ENCODE measurements around the gene EAF1.
"Not testable (repeated sequence)": the region's sequence is repeated elsewhere in the genome, so short reads cannot be mapped to it uniquely, and the experiment has no call there.

The EAF1 gene

DNA sequence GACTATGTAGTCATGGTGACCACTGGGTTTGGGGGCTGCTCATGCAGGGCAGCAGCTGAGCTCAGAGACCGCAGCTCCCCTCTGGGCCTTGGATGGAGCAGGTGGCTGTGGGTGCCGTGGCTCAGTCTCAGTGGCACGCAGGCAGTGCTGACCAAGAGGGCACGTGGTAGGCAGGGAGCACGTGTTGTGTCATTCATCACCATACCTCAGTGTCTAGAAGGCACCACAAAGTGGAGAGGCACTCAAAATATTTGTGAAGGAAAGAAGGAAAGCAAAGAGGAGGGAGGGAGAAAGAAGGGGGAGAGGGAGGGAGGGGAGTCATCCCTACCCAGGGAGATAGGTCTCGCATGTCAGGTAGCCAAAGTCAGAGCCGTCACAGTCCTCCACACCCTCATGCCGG, 26.1 kb downstream of the EAF1 start:
- DNase-seq, result no peak

DNA sequence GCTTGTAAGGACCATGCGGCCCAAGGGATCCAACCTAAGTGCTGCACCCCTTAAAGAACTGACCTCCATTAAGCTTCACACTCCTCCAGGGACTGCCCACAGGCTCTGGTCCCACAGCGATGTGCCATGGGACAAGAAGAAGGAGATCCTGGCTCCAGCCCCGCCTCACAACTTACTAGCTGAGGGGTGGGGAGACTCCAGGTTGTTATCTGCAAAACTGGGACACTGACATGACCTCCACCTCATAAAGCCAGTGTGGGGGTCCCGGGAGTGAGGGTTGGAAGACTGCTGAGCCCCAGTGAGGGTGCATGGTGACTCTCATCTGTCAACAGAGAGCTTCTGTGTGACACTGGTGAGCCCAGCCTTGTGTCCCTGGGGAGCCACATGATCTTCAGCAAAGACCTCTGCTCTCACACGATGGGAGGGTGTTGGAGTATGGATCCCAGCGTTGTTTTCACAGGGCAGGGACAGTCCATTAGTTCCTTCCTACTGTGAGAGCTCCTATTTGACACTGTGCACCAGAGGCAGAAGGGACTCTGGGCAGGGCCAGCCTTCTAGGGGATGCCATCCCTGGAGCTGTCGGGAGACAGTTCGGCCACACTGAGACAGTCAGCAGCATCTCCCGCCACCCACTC, 26.7 kb downstream of the EAF1 start:
- DNase-seq, result no peak

DNA sequence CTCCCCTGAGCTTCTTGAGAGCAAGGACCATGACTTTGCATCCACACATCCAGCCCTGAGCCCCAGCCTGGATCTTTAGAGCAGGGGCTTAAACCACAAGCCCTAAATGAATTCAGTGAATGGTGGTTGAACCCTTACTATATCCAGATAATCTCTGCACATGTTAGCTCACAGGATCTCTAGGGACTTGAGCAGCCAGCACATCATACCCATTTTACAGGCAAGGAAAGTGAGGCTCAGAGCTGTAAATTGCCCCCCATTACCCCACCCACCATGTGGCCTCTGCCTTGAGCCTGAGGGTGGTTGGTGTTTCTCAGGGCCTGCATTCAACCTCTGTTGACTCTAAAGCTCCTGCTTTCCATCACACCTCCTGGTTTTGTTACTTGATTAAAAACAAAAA, 27.6 kb downstream of the EAF1 start:
- DNase-seq, result no peak

DNA sequence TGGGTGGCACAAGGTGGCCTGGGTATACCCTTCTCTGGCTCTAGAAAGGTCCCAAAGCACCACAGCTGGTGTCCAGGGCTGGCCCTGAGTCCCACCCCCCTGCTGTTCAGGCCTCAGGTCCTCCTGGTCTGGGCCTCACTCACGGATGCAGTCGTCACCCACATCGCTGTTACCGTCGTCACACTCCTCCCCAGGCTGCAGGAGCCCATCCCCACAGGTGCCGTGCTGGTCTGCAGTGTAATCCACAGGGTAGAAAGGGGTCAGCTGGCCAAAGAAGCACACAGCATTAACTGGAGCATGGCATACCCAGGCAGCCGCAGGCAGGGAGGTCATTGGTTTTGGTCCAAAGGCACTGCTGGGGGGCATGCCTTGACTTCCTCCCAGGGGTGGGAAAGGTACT, 28.4 kb downstream of the EAF1 start:
- DNase-seq, result no peak

DNA sequence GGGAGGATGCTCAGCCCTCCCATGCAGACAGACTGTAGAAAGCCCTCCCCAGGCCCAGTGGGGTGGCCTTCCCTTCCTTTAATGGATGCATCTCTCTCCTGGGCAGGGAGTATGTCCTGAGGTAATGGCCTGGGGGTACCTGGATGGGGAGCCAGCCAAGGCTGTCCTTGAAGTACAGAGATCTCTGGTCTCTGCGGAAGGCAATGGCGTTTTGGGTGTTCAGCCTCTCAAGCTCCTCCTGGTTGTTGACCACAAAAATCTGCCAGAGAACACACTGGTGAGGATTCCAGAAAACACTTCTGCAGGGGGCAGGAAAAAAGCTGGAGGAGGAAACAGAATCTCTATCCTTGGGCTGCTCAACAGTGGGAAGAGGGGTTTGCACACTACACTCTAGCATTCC, 28.9 kb downstream of the EAF1 start:
- no peak for DNase-seq

DNA sequence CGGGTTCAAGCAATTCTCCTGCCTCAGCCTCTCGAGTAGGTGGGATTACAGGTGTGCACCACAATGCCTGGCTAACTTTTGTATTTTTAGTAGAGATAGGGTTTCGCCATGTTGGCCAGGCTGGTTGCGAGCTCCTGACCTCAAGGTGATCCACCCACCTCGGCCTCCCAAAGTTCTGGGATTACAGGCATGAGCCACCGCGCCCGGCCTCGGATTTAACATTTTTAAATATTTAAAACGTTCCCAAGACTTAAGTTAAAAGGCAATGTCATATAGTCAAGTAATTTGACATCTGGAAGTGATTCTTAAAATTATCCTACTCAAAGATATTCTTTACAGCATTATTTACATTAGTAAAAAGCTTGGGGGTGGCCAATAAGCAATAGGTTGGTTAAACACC, 29.5 kb downstream of the EAF1 start:
- not testable (repeated sequence) for DNase-seq

DNA sequence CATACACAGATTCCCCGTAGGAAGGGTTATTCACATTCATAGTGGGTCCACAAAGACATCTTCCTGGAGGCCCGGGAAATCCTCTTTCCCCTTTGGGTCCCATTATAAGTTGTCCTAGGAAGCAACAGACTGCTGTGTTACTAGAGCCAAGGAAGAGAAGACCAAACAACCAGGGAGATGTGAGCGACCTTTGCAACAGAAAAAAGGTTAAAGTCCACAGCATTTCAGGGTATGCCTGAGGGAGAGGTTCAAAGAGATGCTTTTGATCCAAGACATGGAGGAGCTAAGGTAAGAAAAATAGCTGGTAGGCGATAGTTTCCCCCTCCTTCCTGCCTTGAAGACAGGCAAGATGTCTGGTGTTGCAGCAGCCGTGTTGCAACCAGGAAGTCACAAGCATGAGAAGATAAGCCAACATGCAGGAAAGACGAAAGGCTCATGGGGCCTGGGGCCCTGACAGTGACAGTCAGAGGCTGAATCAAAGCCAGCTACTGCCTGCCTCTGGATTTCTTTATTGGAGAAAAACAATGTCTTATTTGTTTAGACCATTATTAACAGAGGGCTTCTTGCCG, 30.9 kb downstream of the EAF1 start:
- no peak for DNase-seq

DNA sequence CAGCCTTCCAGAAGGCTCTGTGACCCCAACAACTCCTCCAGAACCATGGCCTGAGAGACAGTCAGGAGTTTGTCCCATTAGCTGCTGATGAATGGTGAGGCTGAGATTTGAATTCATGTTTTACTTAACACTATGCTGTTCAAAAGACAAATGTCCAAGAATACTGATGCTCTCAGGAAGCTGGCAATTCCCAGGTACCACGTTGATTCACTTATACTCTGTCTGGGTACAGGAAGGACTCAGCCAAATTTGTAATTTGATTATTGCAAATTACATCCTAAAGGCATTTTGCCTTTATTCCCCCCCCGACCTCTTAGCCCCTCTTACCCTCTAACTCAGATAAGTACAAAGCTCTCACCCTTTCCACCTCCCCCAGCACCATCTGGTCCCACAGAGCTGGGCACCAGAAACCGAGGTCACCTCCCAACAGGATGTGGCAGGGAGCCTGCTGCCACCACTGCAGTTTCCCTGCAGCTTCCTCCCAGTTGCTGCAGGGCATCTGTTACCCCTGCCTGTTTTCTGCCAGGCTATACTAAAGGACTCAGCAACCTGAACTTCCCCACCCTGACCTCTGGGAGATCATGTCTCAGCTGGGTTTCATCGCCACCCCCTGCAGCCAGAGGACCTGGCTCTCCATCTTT, 33.6 kb downstream of the EAF1 start:
- DNase-seq, result peak; percentile 31

DNA sequence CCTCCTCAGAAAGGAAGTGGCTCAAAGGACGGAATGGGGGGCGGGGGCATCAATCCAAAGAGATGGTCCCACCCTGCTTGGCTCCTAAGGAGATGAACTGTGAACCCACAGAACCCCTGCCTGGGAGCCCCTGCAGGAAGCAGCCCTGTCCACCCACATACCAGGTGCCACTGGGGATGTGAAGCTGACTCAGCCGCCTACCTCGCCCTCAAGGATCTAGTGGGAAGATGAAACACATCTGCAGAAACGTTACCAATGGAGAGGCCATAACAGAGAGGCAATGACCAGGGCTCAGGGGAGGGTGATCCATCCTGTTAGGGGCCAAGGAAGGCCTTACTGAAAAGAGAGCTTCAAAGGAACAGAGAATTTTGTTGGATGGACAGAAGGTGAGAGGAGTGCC, 35.1 kb downstream of the EAF1 start:
- no peak for DNase-seq

DNA sequence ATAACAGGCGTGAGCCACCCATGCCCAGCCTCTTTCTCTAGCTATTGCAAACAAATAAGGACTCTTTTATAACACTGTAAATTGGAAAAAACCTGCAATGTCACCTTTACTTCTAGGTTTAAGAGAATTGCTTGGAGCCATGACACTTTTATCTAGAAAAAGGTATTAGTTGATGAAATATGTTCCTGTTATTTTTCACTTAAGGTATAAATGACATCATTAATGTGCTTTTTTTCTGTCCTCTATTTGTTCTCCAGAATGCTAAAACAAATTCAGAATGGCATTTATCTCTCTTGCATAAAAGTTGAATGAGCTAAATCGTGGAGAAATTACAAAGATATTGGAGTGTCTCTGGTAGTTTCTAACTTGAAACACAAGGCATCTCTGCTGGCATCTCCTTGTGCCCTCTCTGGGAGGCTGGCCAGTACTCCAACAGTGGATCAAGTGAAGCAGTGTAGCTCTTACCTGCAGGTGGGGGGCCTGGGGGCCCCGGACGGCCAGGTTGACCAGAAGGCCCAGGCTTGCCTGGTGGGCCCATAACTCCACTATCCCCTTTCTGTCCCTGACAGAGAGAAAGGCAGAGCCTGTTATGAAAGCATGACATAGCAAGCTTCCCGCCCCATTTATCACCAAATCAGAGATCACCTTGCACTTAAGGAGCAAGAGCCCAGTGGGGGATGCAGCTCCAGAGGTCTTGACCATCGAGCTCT, 38.6 kb downstream of the EAF1 start:
- no peak for DNase-seq

DNA sequence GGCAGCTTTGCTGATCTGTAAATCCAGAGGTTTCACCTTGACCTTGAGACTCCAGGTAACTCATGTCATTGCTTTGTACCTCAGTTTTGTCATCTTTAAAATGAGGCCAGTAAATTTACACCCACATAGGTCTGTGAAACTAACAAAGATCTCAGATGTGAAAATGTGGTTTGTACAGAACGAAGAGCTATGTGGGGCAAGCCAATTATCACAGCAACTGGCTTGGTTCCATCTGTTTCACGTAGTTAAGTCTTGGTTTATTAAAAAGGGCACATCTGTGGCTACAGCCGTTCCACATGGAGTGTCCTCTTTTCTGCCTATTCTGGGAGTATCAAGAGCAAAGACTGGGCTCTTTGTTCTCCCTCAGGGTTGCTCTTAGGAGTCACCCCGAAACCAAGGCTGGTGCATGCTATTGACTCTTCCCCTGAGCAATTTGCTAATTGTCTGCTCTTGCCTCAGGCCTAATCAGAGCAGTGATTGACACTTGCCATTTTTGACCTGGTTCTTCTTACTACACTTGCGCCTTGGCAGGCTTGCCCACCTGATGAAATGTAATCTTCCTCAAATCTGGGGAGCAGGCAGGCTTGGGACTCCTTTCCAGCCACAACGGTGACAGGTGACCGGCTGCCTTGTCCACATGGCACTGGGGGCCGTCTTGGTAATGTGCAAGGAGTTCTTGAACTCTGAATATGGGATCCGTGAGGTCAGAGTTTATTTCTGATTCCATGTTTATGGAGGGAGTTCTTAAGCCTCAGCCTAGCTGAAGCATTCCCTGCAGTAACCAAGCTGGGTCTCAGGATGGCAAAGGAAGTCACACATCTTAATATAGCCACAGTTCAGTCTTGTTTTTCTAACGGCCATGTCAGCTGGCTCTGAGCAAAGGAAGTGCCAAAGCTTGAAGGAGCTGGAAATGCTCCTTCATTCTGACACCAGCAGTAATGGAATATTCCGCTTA, 40.1 kb downstream of the EAF1 start:
- DNase-seq, result no peak

DNA sequence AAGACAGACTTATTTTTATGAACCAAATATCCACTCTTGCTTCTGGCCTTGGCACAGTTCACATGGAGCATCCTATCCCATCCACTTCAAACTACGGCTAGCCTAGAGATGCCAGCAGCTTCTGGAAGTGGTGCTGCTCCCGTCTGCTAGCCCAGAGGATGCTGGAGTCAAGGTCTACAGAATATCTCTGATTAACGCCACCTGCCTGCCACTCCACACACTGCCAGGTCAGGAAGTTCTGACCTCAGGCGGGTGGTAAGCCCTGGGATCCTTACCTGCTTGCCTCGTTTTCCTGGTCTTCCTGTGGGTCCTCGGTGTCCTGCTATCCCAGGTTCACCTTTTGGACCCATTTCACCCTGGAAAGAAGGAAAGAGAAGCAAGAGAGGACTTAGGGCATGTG, 42.9 kb downstream of the EAF1 start:
- no peak for DNase-seq

DNA sequence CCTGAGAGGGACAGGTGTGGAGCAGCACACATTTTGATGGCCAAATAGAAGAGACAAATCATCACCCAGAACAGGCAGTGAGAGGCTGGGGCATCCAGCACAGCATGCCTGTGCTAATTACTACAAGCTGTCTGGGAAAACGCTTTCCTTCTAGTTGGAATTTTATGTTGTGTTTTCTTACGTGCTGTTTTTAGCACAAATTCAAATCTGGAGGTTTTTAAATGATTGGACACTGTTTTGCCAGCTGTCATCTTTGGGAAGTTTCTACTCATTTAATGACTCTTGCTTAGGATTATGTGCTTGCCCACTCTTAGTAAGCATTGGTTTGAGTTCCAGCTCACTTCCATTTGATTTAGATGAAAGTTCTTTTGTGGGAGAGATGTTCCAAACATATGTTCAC, 43.5 kb downstream of the EAF1 start:
- DNase-seq, result no peak

DNA sequence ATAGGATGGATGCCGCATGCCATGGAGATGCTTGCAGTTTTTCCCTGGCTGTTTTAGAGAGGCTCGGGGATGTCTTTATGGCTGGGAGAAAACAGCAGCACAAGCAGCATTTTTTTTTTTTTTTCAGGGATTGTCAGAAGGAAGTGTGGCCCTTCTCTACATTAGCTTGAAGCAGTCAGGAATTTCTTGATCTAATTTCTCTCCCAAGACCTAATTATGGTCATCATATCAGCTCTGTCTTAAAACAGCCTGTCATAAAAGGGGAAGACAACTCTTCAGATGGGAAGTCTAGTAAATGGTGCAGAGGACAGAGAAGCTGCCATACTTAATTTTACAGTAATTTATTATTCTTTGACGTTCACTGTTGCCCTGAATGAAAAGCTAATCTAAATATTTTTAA, 44.5 kb downstream of the EAF1 start:
- DNase-seq, result no peak

DNA sequence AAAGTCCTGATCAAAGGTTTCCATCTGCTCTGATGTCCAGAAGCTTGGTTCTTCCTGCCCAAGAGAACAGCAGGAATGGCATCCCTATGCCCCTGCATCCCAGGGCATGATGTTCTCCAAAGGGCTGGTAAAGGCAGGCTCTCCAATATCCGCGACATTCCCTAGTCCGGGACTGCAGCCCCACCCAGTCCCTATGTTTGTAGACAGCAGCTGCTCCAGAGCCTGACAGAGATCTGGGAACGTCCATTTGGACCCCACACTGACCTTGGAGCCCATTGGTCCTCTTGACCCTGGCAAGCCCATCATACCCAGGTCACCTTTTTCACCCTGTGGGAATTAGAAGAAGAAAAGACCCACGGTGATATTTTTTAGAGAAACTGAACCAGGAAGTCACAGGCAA, 47.8 kb downstream of the EAF1 start:
- DNase-seq, result no peak

DNA sequence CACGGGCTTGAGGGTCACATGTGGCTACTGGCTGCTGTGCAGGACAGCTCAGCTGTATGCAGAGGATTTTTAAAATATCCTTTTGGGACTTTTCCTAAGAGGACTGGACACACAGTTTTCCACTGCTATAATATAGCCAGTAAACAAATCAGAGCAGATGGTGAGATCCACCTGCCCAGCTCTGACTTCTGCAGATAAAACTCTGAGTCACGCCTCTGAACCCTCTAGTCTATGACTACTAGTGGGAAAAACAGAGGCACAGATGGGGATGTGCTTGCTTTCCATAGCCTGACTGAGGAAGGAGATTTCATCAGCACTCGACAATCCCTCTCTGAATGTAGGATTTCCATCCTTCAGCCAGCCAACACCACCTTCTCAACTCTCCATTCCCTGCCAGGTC, 49.0 kb downstream of the EAF1 start:
- DNase-seq, result no peak

DNA sequence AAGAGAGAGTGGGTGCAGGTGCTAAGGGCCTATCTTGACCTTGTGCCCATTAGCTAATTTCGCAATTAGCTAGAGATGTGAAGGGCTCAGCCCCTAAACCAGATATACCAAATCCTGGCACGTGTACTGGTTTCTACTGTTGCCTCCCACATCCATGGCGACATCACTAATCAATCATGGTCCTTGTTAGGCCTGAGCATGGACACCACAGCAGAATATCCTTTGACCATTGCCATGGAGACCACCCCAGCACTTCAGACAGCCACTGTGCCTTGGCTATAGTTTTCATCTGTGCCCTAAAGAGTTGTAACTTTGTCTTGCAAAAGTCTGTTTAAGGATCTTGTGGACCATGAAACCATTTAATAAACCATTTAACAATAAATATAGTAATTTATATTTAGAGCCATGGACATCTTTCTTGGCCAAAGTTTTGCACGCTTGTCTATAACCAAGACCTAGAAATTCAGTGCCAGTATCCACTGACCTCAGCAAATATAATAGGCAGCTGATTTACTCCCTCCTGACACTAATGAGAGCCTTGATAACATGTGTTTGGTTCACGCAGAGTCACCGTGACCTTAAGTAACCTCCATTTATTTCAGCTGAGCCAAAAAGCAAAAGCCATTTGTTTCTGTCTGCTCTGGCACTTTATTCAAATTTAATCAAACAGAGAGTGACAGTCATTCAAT, 50.7 kb downstream of the EAF1 start:
- DNase-seq, result no peak

DNA sequence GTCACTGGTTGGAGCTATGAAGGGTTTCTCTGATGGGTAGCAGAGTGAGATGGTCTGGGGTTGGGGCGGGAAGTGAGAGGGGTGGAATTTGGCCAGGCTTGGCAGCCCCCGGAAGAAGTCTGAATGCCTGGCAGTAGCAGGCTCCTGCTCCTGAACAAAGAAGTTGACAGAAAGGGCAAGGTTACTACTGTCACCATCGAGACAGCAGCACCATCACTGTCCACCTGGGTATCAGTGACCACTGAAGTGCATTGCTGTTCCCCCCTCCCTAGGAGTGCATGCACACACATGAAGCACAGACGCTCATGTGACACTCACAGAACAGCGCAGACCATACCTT, 51.2 kb downstream of the EAF1 start:
- DNase-seq, result no peak

DNA sequence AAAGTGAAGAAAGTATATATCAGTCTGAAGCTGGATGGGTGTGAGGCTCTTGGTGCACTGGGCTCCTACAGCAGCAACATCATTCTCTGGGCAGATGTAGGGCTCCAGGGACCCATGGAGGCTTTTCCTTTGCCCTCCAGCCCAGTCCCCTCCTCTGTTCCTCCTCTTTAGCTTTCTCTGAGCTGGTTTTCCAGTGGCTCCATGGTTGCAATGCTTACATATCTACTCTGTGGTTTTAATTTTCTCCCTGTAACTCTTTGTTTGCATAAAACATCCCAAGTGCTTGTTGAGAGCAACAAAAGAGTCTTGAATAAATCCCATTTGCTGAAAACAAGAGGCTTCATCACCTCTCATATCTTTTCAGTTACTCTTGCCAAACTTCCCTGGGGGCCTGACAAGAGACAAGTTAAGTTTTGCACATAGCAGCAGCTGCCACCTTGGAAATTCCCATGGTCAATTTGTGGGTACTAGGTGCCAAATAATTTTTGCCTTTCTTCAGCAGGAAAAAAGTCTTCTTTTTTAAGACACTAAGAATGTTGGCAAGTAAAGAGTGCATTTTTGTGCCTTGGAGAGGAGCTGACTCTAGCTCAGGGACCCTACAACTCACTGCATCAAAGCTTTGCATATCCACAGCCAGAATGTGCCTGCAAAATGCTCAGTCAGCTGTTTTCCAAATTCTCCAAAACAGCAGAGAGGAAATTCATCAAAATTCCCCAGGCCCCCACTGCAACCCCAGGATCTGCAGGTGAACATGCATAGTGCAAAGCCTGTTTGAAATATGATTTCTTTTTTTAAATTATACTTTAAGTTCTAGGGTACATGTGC, 52.2 kb downstream of the EAF1 start:
- no peak for DNase-seq

DNA sequence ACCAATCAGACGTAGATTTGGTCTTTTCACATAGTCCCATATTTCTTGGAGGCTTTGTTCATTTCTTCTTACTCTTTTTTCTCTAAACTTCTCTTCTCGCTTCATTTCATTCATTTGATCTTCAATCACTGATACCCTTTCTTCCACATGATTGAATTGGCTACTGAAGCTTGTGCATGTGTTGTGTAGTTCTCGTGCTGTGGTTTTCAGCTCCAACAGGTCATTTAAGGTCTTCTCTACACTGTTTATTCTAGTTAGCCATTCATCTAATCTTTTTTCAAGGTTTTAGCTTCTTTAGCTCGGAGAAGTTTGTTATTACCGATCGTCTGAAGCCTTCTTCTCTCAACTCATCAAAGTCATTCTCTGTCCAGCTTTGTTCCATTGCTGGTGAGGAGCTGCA, 57.2 kb downstream of the EAF1 start:
- DNase-seq, result not testable (repeated sequence)

DNA sequence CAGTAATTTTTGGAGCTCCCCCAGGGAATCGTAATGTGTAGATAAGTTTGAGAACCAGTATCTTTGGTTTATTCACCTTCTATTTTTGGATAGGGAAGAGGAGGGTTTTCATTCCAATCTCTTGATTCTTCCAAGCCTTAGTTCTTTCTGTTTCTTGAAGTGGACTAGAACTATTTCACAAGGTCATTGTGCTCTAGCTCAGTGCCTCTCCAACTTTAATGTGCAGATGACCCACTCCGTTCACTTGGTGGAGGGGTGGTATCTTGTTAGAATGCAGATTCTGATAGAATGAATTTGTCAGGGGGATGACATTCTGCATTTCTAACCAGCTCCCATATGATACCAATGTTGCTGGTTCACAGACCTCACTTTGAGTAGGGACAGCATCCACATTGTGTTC, 58.6 kb downstream of the EAF1 start:
- no peak for DNase-seq

DNA sequence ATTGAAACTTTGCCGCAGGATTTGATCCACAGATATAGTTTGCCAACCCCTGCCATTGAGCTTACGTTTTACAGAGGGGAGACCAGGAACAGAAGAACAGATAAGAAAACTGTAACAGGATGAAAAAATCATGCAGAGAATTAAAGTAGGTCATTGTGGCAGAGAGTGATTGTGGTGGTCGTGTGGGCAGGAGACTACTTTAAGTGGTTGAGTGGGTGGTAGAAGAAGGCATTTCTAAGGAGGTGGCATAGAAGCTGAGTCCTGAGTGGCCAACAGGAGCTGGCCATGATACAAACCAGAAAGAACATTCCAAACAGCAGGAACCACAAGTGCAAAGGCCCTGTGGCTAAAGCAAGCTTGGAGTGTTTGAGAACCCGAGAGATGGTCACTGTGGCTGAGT, 59.6 kb downstream of the EAF1 start:
- no peak for DNase-seq

Data from CD4-positive, alpha-beta T cell treated with Interleukin-6 for 4 hours (primary cell).